HFF-Myc (cell line): ENCODE measurements around the gene NSFL1C.

Source experiments
- DNase-seq: peaks from one replicate; pipeline ENCODE4 v3.0.0-alpha.2; 2011; ENCODE audit warnings: low read depth; ENCODE audit errors: extremely low read depth
- H3K4me3 ChIP-seq: replicated peaks from 2 replicates; pipeline ENCODE4 v1.5.1; 2011; ENCODE audit warnings: low read depth, mild to moderate bottlenecking, control low read depth, low read length
- TF ChIP-seq, protein P1 (sequence below): IDR thresholded peaks from 2 replicates; pipeline ENCODE4 v1.5.1; 2012; ENCODE audit warnings: mild to moderate bottlenecking, low read depth, low read length, control low read depth; ENCODE audit errors: missing control alignments

NSFL1C gene

DNA sequence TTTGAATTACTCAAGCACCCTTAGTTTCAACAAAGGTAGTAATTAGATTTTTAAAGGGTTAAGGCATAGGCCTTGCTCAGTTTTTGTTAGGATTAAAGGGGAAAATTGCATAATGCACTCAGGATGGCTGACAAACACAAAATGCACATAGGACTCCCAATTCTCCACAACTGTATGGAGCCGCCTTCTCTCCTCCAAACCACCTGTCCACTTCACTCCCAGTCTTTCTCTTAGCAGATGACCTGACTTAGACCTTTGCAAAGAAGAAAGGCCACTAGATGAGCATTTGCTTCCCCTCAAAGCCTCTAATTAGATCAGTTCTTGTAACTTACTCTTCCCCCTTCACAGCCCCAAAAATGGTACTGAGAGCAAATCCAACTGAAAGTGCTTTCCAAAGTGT is 20.1 kb downstream of the NSFL1C start:
- no peak for DNase-seq
- TF ChIP-seq, protein P1, sequence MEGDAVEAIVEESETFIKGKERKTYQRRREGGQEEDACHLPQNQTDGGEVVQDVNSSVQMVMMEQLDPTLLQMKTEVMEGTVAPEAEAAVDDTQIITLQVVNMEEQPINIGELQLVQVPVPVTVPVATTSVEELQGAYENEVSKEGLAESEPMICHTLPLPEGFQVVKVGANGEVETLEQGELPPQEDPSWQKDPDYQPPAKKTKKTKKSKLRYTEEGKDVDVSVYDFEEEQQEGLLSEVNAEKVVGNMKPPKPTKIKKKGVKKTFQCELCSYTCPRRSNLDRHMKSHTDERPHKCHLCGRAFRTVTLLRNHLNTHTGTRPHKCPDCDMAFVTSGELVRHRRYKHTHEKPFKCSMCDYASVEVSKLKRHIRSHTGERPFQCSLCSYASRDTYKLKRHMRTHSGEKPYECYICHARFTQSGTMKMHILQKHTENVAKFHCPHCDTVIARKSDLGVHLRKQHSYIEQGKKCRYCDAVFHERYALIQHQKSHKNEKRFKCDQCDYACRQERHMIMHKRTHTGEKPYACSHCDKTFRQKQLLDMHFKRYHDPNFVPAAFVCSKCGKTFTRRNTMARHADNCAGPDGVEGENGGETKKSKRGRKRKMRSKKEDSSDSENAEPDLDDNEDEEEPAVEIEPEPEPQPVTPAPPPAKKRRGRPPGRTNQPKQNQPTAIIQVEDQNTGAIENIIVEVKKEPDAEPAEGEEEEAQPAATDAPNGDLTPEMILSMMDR = no peak
- H3K4me3 ChIP-seq = no peak overlapping the region

DNA sequence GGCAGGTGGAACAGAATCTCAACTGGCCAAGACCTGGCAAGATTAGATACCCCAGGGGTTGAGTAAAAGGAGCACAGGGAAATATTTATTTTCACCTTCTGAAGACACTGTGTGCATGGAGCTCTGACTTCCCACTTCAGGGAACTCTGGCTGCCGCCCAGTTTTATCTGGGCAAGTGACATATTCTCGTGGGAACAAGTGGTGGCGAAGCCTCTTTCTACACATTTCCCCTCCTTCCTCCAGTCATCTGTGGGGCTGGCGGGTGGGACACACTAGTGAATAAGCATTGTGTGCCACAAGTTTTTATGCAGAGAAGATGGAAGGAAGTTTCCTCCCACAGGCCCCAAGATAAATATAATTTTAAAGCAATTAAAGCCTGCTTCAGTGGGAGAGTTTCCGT is 23.6 kb downstream of the NSFL1C start:
- no peak for DNase-seq
- TF ChIP-seq, protein P1 = no peak
- no peak overlapping the region for H3K4me3 ChIP-seq

DNA sequence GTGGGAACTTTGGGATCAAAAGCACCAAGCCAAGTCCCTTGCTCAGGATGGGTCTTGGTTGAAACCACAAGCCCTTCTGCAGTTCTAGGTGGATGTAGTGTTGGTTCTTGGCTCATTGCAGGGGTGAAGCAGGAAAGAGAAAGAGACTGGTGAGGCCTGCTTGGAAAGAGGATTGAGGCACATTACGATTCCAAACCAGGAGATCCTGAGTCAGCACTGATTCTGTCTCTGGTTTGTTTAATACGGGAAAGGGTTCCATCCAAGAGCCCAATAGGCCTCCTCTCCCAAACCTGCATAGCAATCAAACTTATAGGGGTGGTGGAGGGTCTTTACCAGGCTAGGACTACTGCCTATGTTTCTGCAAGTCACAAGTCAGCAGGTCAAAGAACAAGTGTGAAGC is 24.3 kb downstream of the NSFL1C start:
- TF ChIP-seq, protein P1 = no peak
- no peak overlapping the region for H3K4me3 ChIP-seq
- DNase-seq = no peak

DNA sequence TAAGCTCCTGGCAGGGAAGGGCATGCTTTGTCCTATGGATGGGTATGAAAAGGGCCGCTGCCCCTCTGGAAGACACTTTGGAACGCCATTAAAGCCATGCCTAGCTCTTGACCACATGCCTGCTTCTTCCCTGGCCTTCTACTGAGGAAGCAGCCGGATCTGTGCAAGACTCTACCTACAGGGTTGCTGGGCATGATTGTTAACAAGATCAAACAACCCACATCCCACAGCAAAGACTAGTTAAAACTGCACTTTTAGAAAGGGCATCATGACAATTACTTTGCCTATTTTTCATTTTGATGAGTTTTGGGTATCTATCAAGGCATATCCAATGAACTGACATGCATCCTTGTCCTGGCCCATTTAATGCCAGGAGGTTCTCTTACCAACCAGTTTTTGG is 25.5 kb downstream of the NSFL1C start:
- TF ChIP-seq, protein P1 = no peak
- no peak overlapping the region for H3K4me3 ChIP-seq
- no peak for DNase-seq

DNA sequence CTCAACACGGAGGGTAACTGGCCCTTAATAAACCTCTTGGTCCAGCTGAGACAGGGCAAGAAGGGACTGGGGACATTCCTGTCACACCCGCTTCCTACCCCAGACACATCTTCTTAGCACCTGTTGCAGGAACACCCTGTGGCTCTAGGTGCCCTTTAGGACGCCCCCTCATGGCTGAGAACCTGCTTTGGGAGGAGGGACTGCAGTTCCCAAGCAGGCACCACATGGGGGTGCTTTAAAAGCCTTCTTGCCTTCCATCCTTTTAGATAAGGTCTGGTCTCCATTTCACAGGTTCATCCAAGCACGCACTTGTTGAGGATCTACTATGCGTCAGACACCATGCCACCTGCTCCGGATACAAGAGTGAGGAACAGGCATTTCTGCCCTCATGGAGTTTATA is 26.6 kb downstream of the NSFL1C start:
- DNase-seq = no peak
- TF ChIP-seq, protein P1 = peak; percentile 41
- no peak overlapping the region for H3K4me3 ChIP-seq

DNA sequence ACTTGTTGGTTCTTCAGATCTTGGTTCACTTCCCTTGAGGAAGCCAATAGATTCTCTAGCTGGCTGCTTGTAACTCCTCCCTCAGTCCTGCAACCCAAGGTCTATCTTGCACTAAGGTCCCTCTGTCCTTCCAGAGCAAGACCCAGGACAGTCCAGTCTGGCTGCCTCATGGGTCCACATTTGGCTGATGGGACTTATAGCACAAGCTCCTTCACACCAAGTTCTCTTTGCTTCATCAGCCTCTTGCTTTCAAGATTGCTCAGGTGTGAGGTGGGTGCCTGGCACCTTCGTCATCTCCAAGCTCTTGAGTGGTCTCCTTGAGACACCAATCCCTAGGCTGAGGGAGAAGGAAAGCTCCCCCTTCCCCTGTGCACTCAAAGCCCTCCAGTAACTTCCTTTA is 28.3 kb downstream of the NSFL1C start:
- H3K4me3 ChIP-seq = no peak overlapping the region
- TF ChIP-seq, protein P1 = no peak
- no peak for DNase-seq

DNA sequence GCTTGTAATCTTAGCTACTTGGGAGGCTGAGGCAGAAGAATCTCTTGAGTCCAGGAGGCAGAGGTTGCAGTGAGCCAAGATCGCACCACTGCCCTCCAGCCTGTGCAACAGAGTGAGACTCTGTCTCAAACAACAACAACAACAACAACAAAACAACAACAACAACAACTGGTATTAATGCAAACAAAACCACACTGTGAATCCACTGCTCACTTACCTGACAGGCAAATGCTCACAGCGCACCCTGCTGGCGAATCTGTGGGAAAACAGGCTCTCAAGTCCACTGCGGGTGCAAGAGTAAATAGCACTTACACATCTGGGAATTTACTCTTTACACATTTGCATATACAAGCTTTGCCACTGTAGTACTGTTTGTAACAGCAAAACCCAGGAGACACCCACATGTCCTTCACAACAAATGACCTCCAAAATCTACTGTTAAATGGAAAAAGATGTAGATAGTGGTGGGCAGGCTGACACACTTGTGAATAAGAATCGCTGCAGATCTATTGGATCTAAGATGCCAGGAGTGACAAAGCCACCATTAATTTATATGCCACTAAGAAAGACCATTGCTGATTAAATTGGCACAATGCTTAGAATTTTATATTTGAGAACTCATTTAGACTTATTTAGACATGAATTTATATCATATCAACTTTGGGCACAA is 29.3 kb downstream of the NSFL1C start:
- no peak overlapping the region for H3K4me3 ChIP-seq
- peak; percentile 60 for DNase-seq
- TF ChIP-seq, protein P1 = peak; percentile 89
